Activated T-helper 9 cell treated with anti-CD3 and anti-CD28 coated beads, Interleukin-2, amount 50 U/mL, for 16 hours (primary cell): Measurements from ENCODE around the gene SLC16A13.

Experiments
- DNase-seq: peaks from one replicate; pipeline ENCODE4 v3.0.0-alpha.2; 2020; ENCODE audit warnings: low read depth

The SLC16A13 gene

DNA sequence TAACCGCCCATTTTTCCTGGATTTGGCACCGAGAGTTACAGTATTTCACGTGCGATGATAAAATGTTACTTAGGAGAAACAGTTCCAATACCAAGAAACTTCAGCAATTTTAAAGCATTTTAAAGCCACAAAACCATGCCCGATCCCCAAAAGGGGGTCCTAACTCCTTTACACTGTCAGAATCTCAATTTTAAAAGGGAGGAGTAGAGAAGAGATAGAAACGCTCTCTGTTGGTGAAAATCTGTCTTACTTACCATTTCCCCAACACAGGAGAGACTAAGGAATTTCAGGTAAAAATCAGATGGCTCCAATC lies 23.9 kb upstream of the SLC16A13 start:
- DNase-seq, result no peak

- DNase-seq, result peak; percentile 98
These were observed 21.4 kb upstream of the SLC16A13 start for GRCh38 chr17:7014261-7014994.

- DNase-seq, result peak; percentile 75
These were observed 20.5 kb upstream of the SLC16A13 start for GRCh38 chr17:7014995-7015958.

- DNase-seq, result no peak
These were observed 19.4 kb upstream of the SLC16A13 start for GRCh38 chr17:7016418-7016817.

GRCh38 chr17:7016886-7017826 lies 18.7 kb upstream of the SLC16A13 start:
- DNase-seq, result no peak

DNA sequence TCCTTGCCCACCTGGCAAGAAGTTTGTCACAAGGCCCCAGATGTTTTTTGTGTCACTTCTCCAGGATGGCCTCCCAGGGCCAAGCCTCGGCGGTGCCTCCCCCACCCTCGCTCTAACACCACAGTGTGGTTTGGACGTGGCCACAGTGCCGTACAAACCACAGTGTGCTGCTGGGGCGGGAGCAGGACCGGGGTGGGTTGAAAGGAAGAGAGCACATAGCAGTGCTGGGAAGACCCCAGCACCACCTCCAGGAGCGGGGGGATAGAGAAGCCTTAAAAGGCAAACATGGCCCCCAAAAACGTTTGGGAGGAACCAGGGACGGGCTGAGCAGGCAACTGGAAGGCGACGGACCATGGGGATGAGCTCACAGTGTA lies 18.0 kb upstream of the SLC16A13 start:
- no peak for DNase-seq

DNA sequence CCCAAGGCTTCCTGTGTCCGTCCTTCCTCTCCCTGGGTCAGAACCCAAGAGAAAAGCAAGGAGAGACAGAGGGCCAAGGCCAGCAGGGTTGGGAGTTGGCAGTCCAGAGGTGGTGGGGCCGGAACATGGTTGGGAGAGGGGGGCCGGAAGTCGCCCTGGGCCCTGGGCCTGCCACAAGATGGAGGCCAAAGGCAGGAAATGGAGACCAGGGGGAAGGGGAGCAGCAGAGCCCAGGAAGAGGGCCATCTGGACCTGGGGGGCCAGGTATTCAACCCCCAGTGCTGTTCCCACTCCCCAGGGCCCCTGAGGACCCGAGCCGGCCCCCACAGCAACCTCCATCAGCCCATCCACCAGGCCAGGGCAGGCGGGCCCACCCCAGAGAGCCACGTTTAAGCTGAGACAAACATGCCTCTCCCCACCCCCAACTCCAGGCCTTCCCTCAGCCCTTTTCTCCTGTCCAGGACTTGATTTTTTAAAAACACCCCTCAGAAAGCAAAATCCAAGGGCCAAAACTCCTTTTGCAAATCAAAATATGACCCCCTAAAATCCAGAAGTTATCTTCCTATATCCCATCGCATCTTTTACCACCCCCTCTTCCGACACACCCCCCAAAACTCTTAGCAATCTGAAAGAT lies 17.4 kb upstream of the SLC16A13 start:
- DNase-seq, result no peak

DNA sequence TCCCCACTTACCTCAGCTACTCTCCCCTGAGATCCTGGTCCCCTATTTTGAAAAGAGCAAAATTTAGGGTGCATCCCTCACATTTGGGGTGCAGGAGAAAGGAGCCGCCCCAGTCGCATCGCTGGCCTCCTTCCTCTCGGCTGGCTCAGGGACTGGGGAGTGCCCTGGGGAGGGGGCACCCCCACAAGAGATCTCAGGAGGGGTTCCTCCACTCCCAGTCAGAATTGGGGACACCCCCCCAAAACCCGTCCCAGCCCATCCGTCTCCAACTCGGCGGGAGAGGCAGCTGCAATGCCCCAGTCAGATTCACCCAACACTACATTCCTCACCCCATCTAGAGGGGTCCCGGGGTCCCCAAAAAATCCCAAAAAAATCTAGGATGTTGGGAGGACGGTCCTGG lies 16.4 kb upstream of the SLC16A13 start:
- DNase-seq, result no peak

DNA sequence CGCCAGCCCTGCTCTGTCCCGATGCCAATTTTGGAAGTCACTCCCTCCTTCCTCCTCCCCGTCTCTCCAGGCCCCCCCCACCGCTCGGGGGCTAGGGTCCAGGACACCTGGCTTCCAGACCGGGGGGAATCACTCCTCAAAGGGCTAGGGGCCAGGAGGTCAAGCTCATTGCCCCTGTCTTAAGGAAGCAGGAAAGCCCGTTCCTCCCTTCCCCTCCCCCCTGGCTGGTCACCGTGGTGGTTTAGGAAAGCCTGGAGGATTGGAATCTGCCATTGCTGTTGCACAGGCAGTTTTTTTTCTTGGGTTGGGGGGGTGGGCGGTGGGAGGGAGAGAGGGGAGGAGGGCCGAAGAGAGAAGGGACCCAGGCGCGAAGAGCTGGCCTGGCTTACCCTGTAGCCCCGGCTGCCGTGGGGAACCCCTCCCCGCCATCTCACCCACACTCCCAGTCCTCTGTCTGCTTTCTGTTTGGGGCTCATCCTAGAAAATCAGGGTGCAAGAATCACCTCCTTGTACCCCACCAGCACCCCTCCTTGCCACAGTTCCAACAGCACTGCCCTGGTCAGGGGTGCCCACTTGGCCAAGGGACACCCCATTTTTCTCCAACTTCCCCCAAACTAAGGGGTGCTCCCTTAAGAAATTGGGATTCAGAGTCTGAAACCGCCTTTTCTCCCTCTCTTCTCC lies 15.8 kb upstream of the SLC16A13 start:
- DNase-seq, result no peak

DNA sequence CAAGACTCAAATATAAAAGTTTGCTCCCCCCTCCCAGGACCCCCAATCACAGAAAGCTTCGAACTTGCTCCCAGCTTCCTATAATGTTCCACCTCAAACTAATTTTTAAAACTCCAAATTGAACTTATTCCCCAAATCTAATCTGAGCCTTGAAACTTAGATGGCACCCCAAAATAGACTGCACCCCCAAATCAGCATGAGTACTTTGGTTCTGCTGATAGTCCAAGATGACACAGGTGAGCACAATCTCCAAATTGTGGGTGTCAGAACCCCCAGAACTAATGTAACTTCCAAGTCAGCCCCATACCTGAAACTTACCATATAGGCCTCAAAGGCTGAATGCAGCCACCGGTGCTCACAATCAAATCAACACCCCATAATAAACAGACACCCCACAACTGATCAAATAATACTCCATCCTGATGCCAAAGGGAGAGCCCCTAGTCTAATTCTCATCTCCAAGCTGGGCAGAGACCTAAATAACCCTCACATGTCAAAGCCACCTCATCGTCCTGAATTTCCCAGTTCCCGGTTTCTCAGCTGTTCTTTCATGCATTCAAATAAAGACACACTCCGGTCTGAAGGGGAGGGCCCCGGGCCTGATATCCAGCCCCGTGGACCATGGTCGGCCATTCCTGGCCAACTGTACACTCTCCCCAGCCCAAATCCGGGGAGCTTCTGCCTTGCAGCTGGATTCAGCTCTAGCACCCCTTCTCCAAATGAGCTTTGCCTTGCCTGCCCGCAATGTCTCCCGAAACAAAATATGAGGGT lies 14.7 kb upstream of the SLC16A13 start:
- DNase-seq, result no peak

- DNase-seq, result peak; percentile 72
These were observed 13.6 kb upstream of the SLC16A13 start for GRCh38 chr17:7021993-7022778.

GRCh38 chr17:7022781-7023571 lies 12.8 kb upstream of the SLC16A13 start, which contains the start of gene BCL6B:
Gene BCL6B (plus strand): TSS chr17:7023050. CDS start chr17:7023672, 622 bp downstream.
- DNase-seq, result no peak

DNA sequence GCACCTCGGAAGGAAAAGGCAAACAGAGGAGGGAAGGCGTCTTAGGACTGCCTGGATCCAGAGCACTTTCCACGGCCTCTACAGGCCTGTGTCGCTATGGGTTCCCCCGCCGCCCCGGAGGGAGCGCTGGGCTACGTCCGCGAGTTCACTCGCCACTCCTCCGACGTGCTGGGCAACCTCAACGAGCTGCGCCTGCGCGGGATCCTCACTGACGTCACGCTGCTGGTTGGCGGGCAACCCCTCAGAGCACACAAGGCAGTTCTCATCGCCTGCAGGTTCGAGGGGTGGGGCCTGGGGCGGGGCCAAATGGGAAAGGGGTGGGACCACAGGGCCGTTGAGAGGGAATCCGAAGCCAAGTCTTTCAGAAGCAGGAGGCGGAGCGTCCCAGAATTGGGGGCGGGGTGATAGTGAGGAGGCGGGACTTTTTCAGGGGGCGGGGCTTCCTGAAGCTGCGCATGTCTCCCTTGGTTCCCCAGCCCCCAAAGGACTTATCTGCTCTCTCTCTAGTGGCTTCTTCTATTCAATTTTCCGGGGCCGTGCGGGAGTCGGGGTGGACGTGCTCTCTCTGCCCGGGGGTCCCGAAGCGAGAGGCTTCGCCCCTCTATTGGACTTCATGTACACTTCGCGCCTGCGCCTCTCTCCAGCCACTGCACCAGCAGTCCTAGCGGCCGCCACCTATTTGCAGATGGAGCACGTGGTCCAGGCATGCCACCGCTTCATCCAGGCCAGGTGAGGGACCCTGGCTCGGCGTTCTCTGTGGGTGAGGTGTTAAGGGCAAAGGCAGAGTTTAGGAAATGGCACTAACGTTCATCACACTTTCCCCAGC lies 12.0 kb upstream of the SLC16A13 start:
- DNase-seq, result peak; percentile 93

DNA sequence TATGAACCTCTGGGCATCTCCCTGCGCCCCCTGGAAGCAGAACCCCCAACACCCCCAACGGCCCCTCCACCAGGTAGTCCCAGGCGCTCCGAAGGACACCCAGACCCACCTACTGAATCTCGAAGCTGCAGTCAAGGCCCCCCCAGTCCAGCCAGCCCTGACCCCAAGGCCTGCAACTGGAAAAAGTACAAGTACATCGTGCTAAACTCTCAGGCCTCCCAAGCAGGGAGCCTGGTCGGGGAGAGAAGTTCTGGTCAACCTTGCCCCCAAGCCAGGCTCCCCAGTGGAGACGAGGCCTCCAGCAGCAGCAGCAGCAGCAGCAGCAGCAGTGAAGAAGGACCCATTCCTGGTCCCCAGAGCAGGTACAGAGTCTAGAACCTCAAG lies 11.4 kb upstream of the SLC16A13 start:
- no peak for DNase-seq

DNA sequence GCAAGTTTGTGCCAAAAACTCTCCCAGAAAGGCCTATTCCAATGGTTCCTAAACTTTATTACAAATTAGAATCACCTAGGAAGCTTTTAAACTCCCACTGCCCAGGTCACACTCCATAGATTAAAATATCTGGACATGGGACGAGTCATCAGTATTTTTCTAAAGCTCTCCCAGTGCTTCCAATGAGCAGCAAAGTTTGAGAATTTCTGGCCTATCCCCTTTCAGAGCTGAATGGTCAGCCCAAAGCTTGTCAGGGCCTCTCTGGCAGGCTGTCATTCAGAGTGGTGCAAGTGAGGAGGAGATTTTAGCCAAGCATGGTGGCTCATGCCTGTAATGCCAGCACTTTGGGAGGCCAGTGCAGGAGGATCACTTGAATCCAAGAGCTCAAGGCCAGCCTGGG lies 10.6 kb upstream of the SLC16A13 start:
- no peak for DNase-seq

DNA sequence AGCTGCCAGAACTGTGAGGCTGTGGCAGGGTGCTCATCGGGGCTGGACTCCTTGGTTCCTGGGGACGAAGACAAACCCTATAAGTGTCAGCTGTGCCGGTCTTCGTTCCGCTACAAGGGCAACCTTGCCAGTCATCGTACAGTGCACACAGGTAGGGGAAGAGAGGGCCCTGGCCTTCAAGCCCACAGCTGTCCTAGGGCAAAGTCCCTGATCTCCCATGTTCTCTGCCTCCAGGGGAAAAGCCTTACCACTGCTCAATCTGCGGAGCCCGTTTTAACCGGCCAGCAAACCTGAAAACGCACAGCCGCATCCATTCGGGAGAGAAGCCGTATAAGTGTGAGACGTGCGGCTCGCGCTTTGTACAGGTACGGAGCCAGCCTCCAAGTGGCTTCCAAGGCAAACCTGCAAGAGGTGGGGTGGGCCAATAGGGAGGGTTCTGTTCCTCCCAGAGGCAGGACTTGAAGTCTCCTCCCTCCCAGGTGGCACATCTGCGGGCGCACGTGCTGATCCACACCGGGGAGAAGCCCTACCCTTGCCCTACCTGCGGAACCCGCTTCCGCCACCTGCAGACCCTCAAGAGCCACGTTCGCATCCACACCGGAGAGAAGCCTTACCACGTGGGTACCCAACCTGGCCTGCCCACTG lies 9.2 kb upstream of the SLC16A13 start:
- DNase-seq, result no peak

DNA sequence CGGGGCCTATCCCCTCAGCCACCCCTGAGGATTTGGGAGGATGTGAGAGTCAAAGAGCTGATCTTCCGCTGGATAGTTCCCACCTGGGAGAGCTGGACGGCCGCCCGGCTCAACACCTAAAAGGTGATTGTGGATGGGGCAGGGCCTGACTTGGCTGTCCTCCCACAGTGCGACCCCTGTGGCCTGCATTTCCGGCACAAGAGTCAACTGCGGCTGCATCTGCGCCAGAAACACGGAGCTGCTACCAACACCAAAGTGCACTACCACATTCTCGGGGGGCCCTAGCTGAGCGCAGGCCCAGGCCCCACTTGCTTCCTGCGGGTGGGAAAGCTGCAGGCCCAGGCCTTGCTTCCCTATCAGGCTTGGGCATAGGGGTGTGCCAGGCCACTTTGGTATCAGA lies 8.5 kb upstream of the SLC16A13 start:
- no peak for DNase-seq
